ENCODE data around the gene HS3ST4. TPM values are rescaled to one million over a fixed set of nuclear protein-coding genes. Genes with fewer than 3 reads are reported as not detected.

The HS3ST4 gene
- polyA plus RNA-seq (ENCODE audit: insufficient read length in 4 of 4), result under 1 TPM; 0.30 to 0.64 (median 0.44) TPM

DNA sequence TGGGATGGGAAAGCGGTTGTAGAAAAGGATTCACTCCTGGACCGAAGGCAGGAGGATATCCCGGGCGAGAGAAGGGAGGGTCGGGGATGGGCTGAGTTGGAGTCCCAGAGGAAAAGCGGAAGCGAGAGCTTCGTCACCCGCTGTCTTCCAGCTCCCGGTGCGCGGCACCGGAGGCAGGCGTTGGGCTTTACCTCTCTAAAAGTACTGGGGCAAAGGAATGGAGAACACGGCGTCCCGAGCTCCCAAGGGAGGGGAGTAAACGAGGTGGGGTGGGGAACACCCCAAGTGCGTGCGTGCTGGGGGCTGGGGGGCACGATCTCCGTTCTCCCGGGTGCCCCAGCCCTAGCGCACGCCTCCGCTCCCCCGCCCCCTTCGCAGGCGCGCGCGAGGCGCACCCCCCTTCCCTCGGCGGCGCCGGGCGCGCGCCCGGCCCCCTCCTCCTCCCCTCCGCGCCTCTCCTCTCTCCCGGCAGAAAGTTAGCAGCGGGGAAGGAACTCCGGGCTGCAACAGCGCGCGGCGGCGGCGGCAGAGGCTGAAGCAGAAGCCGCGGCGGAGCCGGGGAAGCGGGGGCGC, at the start of gene HS3ST4:
Gene HS3ST4 (plus strand): TSS at position 441 of the 573 bp plus-strand sequence.
- DNase-seq (ENCODE audit: low read depth in 4 of 4, low spot score in 2 of 4), result no peak

DNA sequence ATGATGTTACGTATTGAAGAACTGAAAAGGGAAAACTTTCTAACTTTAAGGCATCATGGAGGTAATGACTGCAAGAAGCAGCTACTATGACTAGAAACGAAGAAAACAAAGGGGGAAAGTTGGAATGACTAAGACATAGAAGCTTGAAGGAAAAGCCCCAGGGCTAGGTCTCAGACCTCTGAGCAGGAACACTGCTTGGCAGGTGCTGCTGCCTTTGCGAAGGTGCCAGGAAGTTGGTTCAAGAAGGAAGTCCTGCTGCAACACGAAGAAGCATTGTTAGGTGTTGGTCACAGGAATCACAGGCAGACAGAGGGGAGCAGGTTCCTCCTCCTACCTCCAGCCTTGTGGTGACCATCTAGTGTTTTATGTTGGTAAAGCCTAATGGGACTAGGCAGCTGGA, 48.1 kb upstream of the HS3ST4 start:
- no peak for DNase-seq (ENCODE audit: low read depth in 4 of 4, low spot score in 2 of 4)

DNA sequence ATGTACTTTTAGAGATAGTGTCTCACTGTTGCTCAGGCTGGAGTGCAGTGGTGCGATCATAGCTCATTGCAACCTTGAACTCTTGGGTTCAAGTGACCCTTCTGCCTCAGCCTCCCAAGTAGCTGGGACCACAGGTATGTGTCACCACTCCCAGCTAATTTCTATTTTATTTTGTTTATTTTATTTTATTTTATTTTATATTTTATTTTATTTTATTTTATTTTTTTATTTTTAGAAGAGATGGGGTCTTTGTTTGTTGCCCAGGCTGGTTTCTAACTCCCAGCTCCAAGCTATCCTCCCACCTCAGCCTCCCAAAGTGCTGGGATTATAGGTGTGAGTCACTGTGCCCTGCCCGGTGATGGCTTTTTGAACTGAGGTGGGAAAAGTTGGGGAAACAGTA, 35.1 kb upstream of the HS3ST4 start:
- DNase-seq (ENCODE audit: low read depth in 4 of 4, low spot score in 2 of 4), result no peak

DNA sequence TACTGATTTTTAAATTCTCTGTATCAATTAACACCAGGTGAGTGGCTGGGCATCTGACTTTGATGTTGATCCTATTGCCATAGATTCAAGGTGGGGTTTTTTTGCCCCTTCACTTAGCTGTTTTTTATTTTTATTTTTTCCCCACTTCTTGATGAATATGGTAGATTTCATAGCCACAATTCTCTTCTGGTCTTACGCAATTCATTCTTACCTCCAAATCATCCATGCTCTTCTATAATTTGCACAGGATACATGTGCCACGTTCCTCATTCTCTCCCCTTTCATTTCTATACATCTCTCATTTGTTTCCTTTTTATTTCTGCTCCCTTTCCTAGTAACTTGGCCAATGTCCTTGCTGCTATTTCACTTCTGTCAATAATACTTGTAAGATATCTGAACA, 14.9 kb upstream of the HS3ST4 start:
- DNase-seq (ENCODE audit: low read depth in 4 of 4, low spot score in 2 of 4), result no peak

DNA sequence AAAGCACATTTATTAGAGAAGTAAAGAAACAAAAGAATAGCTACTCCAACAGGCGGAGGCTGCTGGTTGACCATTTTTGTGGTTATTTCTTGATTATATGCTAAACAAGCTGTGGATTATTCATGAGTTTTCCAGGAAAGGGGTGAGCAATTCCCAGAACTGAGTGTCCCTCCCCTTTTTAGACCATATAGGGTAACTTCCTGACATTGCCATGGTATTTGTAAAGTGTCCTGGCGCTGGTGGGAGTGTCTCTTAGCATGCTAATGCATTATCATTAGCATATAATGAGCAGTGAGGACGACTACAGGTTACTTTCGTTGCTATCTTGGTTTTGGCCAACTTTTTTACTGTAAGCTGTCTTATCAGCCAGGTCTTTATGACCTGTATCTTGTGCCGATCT, 12.2 kb upstream of the HS3ST4 start:
- no peak for DNase-seq (ENCODE audit: low read depth in 4 of 4, low spot score in 2 of 4)

DNA sequence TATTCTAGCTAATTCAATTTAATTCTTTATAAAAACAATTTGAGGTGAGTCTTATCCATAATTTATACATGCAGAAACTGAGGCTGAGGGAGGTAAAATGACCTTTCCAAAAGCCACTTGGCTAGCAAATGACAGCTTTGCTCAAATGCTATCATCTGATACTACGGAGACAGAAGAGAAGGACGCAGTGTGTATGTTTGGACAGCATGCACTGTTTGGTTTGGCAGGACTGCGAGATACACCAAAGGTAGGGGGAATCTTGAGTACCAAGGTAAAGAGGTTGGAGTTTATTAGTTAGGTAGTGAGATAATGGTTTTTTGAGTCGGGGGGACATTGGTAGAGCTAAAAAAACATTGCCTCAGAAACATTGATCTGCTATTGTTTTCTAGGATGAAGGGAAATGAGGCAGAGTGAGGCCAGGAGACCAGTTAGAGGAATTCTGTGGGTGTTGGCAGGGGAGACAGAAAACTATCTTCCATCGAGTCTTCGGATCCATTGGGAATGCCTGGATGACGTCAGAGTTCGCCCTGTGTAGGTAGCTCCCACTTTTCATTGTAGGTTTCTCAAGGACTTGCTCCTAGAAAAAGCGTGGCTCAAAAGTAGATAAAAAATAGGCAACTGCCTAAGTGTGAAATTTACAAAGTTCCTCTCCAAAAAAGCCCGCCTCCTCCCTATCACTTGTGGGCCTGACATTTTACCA, 2.5 kb upstream of the HS3ST4 start:
- DNase-seq (ENCODE audit: low read depth in 4 of 4, low spot score in 2 of 4), result no peak

DNA sequence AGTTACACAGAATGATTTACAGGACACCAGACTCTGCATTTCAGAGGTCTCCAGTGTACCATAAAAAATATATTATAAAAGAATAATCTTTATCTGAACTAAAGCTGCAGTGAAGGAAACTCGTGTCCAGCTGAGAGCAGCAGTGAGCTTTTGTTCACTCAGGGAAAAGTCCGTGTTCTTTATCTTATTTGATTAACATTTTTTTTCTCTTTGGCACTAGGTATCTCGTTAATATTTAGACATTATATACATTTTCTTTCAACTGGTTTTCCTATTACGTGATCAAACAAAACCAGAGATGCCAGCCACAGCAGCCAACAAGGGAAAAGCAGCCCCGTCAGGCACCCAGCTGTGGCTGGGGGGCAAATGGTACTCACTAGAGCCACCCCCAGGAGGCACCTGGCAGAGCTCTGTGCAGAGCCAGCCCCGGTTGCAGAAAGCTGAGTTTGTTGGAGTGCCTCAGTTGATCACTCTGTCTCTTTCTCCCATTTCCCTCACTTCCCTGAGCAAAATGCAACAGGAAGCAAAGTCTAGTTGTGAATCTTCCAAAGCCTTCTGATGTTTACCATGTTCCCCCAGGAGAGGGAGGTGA, 1.1 kb upstream of the HS3ST4 start:
- DNase-seq (ENCODE audit: low read depth in 4 of 4, low spot score in 2 of 4), result no peak

DNA sequence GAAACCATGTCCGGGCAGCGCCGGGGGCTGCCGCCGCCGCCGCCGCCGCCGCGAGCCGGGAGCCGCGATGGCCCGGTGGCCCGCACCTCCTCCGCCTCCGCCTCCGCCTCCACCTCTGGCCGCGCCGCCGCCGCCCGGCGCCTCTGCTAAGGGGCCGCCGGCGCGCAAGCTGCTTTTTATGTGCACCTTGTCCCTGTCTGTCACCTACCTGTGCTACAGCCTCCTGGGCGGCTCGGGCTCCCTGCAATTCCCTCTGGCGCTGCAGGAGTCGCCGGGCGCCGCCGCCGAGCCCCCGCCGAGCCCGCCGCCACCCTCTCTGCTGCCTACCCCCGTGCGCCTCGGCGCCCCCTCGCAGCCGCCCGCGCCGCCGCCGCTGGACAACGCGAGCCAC, 587 bp downstream of the HS3ST4 start:
- DNase-seq (ENCODE audit: low read depth in 4 of 4, low spot score in 2 of 4), result no peak

DNA sequence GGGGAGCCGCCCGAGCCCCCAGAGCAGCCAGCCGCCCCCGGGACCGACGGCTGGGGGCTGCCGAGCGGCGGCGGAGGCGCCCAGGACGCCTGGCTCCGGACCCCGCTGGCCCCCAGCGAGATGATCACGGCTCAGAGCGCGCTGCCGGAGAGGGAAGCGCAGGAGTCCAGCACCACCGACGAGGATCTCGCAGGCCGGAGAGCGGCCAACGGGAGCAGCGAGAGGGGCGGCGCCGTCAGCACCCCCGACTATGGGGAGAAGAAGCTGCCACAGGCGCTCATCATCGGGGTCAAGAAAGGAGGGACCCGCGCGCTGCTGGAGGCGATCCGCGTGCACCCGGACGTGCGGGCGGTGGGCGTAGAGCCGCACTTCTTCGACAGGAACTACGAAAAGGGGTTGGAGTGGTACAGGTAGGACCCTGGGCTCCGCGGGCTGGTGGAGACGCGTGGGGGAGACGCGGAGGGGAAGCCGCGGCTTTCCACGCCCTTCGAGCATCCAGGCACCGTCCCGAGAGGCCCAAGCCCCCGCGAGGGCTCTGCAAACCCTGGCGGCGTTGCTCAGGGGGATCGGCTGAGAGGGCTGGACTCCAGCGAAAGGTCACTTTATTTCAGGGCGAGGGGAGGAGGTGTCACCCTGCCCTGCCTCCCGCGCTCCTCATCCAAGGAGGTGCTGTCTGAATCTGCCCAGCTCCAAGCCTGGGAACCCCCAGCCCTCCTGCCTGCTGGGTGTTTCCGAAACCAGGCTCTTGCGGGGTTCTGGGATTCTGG, 1.2 kb downstream of the HS3ST4 start:
- DNase-seq (ENCODE audit: low read depth in 4 of 4, low spot score in 2 of 4), result no peak

DNA sequence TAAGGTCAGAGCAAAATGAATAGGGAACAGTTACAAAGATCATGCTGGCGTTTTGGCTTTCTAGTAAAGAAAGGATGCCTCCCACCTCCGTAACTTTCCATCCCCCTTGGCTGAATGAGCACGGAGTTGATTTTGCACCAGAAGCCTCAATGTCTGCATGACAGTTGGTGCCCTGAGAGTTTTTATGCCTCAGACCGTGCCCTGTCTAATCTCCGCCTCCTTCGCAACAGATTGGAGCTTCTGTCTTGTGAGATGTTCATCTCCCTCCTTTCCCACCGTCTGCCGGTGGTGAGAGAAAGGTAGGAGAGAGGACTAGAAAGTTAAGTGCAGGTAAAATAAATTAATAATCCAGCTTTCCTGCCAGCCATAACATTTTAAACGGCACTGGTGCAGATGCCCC, 1.9 kb downstream of the HS3ST4 start:
- DNase-seq (ENCODE audit: low read depth in 4 of 4, low spot score in 2 of 4), result no peak

DNA sequence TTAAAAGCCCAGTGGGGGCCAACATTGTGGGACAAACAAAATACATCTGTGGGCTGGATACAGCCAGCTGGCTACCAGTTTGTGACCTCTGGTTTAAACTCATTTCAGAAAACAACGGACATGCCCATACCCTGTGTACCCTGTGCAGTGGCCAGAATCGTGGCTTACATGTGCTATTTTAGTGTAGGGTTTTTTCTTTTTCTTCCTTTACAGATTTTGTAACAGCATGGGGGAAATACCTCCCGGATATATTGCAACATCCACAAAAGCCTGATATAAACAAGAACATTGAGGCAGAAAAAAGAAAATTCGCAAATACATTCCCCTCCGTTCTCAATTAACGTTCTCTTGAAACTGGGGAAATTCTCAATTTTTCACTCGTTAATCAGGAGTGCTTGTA, 7.3 kb downstream of the HS3ST4 start:
- DNase-seq (ENCODE audit: low read depth in 4 of 4, low spot score in 2 of 4), result no peak

DNA sequence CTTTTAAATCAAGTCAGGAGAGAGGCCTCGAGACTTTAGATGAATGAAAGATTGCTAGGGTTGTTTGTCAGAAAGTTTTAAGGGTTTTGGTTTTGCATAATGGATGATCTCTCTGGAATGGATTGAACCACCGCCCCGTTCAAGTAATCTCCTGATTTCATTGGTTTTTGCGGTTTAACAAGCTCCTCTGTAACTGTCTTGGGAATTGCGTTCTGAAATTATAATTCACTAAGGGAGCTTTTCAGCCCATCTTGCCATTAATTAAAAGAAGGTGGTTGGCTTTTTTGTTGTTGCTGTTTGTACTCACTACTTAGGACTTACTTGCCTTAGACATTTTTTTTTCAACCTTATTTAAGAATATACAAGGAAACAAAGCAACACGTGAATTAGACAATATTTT, 8.8 kb downstream of the HS3ST4 start:
- DNase-seq (ENCODE audit: low read depth in 4 of 4, low spot score in 2 of 4), result no peak

DNA sequence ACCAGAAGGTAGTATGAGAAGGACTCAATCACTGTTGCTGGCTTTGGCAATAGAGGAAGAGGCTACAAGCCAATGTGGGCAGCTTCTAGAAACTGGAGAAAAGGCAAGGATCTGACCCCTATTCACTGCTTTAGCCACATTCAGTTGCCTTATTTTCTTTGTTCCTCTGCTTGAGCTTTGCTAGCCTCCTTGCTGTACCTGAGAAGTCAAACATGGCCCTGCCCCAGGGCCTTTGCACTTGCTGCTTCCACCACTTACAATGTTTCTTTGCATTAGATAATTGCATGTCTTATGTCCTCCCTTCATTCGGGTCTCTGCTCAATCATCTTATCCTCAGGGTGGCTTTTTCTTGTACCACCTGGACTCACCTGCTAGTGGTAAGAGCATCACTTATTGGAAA, 15.8 kb downstream of the HS3ST4 start:
- DNase-seq (ENCODE audit: low read depth in 4 of 4, low spot score in 2 of 4), result no peak

DNA sequence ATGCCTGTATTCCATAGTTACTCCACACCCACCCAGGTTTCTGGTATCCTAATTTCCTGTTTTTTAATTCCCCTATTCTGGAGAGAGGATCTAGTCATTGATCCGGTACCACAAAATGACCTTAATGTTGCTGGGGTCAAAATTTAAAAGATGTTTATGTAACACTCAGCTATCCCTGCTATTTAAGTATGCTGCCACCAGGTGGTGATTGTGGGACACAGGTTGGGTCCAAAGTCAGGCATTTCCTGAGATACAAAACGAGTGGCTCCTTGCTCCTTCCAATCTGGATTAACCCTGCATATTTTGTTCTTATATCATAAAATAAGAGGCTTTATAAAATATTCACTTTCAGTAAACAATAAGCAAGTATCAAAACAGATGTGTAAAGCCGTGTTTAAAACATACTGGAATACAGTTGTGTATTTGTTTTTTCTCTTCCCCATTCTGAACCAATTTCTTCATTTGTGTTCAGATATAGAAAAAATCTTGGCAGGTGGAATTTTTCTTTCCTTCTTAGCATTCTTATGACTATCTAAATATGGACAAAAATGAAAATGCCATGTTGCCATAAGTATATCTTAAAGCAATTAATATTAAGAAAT, 16.3 kb downstream of the HS3ST4 start:
- DNase-seq (ENCODE audit: low read depth in 4 of 4, low spot score in 2 of 4), result no peak

DNA sequence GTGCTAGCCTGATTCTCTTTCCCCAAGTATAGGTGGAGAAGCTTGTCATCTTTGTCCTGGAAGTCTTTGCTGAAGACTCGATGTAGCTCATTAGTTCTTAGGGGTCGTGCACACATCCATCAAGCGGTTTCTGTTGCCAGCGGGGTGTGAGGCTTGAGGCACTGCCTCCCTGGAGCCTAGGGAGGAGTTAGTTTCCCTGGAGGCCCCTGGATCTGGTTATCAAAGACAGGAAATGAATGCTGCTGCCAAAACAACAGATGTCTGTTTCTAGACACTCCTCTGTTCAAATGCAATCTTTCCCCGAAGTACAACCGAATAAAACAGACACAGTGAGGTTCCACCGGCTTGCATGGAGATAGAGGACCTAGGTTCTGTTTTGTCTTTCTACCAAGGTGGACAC, 17.5 kb downstream of the HS3ST4 start:
- no peak for DNase-seq (ENCODE audit: low read depth in 4 of 4, low spot score in 2 of 4)

DNA sequence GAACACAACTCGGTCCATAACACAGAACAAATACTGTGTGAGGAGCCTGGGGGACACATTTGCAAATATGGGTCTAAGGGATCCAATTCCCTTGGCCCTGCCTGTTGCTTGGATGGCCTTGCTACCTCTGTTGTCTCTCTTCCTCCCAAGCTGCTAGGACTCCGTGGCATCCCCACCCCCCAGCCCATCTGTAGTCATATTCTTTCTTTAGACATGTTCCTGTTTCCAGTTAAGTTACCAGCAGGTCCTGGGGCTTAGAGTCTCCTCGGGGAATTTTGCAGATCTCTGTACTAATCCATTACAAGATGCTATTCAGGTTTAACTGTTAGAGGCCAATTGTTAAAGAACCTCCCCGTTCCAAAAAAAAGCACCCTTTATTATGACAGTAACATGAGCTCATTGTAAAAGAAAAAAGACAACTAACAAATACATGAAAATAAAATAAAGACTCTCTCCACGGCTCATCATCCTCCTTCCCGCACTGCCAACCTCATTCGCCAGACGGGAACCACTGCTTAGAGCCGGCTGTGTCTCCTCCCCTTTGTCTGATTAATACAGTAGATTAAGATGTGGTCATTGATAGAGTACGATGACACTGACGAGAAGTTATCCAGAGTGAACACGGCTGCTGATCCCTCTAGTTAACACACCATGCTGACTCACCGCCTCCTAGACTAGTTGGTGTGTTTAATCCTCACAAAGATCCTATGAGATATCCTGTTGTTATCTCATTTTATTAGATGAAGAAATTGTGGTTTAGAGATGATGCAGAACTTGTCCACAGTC, 22.2 kb downstream of the HS3ST4 start:
- DNase-seq (ENCODE audit: low read depth in 4 of 4, low spot score in 2 of 4), result no peak

DNA sequence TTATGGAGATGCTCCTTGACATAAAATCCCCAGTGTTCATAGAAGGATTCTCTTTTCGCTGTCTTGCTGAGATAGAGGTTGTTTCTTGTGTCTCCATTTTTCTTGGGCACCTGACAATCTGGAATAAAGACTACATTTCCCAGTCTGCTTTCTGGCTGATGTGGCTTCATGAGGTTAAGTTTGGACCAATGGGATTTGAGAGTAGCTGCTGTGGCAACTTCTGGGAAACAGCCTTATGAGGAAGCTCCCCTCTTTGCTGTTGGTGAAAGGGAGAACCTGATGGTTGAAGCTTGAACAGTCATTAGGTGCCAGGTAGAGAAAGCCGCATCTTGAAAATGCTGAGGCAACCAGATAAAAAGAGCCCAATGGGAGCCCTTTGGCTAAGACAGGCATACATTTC, 24.4 kb downstream of the HS3ST4 start:
- no peak for DNase-seq (ENCODE audit: low read depth in 4 of 4, low spot score in 2 of 4)

DNA sequence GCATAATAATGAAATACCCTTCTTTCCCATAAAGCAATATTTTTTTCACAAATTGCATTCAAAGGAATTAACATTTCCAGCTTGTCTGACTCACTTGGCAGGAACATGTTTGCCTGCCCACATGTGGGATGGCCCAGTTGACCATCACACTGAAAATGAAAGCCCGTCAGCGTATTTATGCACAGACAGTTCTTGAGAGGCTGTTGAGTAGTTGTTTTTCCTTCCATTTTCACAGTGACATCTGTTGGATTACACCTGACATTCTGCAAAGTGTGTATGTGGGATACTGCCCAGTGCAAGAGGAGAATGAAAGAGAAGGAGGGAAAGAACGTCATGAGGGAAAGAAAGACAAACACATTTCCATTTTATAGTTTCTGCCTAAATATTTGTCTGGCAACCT, 29.7 kb downstream of the HS3ST4 start:
- no peak for DNase-seq (ENCODE audit: low read depth in 4 of 4, low spot score in 2 of 4)

DNA sequence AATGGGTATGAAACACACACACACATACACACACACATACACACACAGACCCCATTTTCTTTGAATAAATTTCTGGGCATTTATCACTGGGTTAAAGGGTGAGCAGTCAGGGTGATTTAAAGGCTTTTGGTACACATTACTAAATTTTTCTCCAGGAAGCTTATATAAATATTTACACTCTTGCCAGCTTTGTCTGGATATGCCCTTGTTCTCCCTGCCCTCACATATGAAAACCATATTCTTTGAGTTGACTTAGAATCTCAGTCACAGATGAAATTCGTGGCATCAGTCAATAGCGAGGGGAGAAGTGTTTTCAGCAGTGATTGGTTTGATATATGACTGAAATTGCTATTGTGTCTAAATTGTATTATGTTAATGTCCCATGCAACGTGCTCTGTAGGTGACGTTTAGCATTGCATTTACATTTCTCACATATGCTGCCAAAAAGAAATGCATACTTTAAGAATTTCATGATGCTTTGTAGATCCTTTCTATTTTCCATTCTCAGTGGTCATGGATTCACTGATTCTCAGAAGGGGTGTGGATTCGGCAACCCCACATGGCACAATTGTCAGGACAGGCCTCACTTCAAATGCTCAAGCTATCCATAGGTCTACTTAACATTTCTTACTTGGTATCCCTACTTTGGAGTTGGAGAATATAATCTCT, 34.8 kb downstream of the HS3ST4 start:
- no peak for DNase-seq (ENCODE audit: low read depth in 4 of 4, low spot score in 2 of 4)

Measured in left renal cortex interstitium (tissue), 4 donors.